ENCODE measurements around the gene HOXA9.

- TF ChIP-seq CTCF (IDR thresholded peaks at IDR 0.05): no peak
- no peak for TF ChIP-seq POLR2AphosphoS5 (IDR thresholded peaks at IDR 0.05)
These were observed 48.1 kb downstream of the HOXA9 start for GRCh38 chr7:27116962-27117886.

Data from transverse colon (tissue), 4 donors.